HEK293 (cell line): Measurements from ENCODE around the gene WBP2NL.

Source experiments
- CTCF ChIA-PET: fragments of 350-600 bp; formaldehyde crosslinking; extraction: SDS; loops from one replicate; lab custom pipeline; 2021; ENCODE audit warnings: antibody characterized with exemption; lab: Yijun Ruan, JAX
- POLR2A ChIA-PET: fragments of 300-600 bp; formaldehyde crosslinking; extraction: SDS; loops from one replicate; lab custom pipeline; 2020; ENCODE audit warnings: antibody characterized with exemption, inconsistent platforms; lab: Yijun Ruan, JAX
- H3K27ac ChIP-seq: fragments of 200-500 bp; sonication (Bioruptor generic); 2 replicates; pipeline ENCODE4 v1.5.1; 2014; ENCODE audit warnings: low read depth, low read length, control low read depth, inconsistent platforms; ENCODE audit errors: extremely low read depth
- H3K36me3 ChIP-seq, 2 experiments: fragments of 200-500 bp in 1 of 2; sonication (Bioruptor generic) in 1 of 2; 1 replicate in 1 of 2; 2 replicates in 1 of 2; pipeline ENCODE4 v1.5.1; 2014 to 2017; ENCODE audit warnings: inconsistent platforms in 2 of 2, low read length in 2 of 2; ENCODE audit not compliant: control insufficient read depth in 2 of 2, insufficient read depth in 1 of 2
- H3K4me1 ChIP-seq: fragments of 200-500 bp; sonication (Bioruptor generic); 2 replicates; pipeline ENCODE4 v1.5.1; 2014; ENCODE audit warnings: mild to moderate bottlenecking, low read length, inconsistent platforms; ENCODE audit not compliant: control insufficient read depth, insufficient read depth
- H3K4me3 ChIP-seq: 2 replicates; pipeline ENCODE4 v1.5.1; 2011; ENCODE audit warnings: low read depth, mild to moderate bottlenecking, control low read depth, low read length, moderate library complexity
- H3K9me3 ChIP-seq: fragments of 200-500 bp; sonication (Bioruptor generic); 2 replicates; pipeline ENCODE4 v1.5.1; 2014; ENCODE audit warnings: low read depth, low read length, inconsistent platforms; ENCODE audit not compliant: control insufficient read depth, insufficient read depth
- GFI1B ChIP-seq: fragments of 450-650 bp; formaldehyde crosslinking; IDR thresholded peaks from 2 replicates; pipeline ENCODE4 v1.5.1; 2016; ENCODE audit warnings: missing biosample characterization, missing genetic modification characterization
- PRDM6 ChIP-seq: fragments of 450-650 bp; formaldehyde crosslinking; IDR thresholded peaks from 2 replicates; pipeline ENCODE4 v1.5.1; 2017; ENCODE audit warnings: missing biosample characterization, missing genetic modification characterization
- SETDB1 ChIP-seq: IDR thresholded peaks from one replicate; pipeline ENCODE4 v1.6.1; 2017; ENCODE audit warnings: mild to moderate bottlenecking, low read length, moderate library complexity, mixed read lengths; ENCODE audit not compliant: insufficient read length
- TCF7L2 ChIP-seq: IDR thresholded peaks from 2 replicates; pipeline ENCODE4 v1.6.1; 2011; ENCODE audit warnings: low read depth, mild to moderate bottlenecking, inconsistent platforms, low read length, moderate library complexity, borderline replicate concordance
- TRIM28 ChIP-seq: IDR thresholded peaks from 2 replicates; pipeline ENCODE4 v1.6.1; 2011; ENCODE audit warnings: low read length, control low read depth, borderline replicate concordance
- ZFHX2 ChIP-seq: fragments of 450-650 bp; formaldehyde crosslinking; conservative IDR thresholded peaks from 2 replicates; pipeline ENCODE4 v1.5.1; 2016; ENCODE audit warnings: missing biosample characterization, missing genetic modification characterization
- ZNF10 ChIP-seq: fragments of 450-650 bp; formaldehyde crosslinking; IDR thresholded peaks from 2 replicates; pipeline ENCODE4 v1.5.1; 2017; ENCODE audit warnings: missing biosample characterization, missing genetic modification characterization
- ZNF114 ChIP-seq: fragments of 450-650 bp; formaldehyde crosslinking; IDR thresholded peaks from 2 replicates; pipeline ENCODE4 v1.5.0; 2017; ENCODE audit warnings: missing biosample characterization, missing genetic modification characterization
- ZNF146 ChIP-seq: fragments of 450-650 bp; formaldehyde crosslinking; IDR thresholded peaks from 2 replicates; pipeline ENCODE4 v1.5.1; 2016; ENCODE audit warnings: missing biosample characterization, missing genetic modification characterization
- ZNF155 ChIP-seq: fragments of 450-650 bp; formaldehyde crosslinking; IDR thresholded peaks from 2 replicates; pipeline ENCODE4 v1.5.1; 2016; ENCODE audit warnings: missing biosample characterization, missing genetic modification characterization
- ZNF157 ChIP-seq: fragments of 450-650 bp; formaldehyde crosslinking; IDR thresholded peaks from 2 replicates; pipeline ENCODE4 v1.5.1; 2016; ENCODE audit warnings: missing biosample characterization, missing genetic modification characterization
- ZNF335 ChIP-seq: fragments of 450-650 bp; formaldehyde crosslinking; conservative IDR thresholded peaks from 2 replicates; pipeline ENCODE4 v1.5.1; 2016; ENCODE audit warnings: missing biosample characterization, missing genetic modification characterization
- ZNF366 ChIP-seq: fragments of 450-650 bp; formaldehyde crosslinking; conservative IDR thresholded peaks from 2 replicates; pipeline ENCODE4 v1.5.1; 2016; ENCODE audit warnings: missing biosample characterization, missing genetic modification characterization
- ZNF48 ChIP-seq: fragments of 450-650 bp; formaldehyde crosslinking; IDR thresholded peaks from 2 replicates; pipeline ENCODE4 v1.5.1; 2016; ENCODE audit warnings: missing biosample characterization, missing genetic modification characterization
- ZNF518A ChIP-seq: fragments of 450-650 bp; formaldehyde crosslinking; conservative IDR thresholded peaks from 2 replicates; pipeline ENCODE4 v1.5.1; 2016; ENCODE audit warnings: low read depth, missing biosample characterization, missing genetic modification characterization
- ZNF549 ChIP-seq: fragments of 450-650 bp; IDR thresholded peaks from 2 replicates; pipeline ENCODE4 v1.5.1; 2018; ENCODE audit warnings: missing biosample characterization, missing genetic modification characterization, mild to moderate bottlenecking, inconsistent platforms, moderate library complexity
- ZNF707 ChIP-seq: fragments of 450-650 bp; formaldehyde crosslinking; IDR thresholded peaks from 2 replicates; pipeline ENCODE4 v1.5.1; 2016; ENCODE audit warnings: missing biosample characterization, missing genetic modification characterization
- ZNF785 ChIP-seq: fragments of 450-650 bp; formaldehyde crosslinking; IDR thresholded peaks from 2 replicates; pipeline ENCODE4 v1.5.1; 2016; ENCODE audit warnings: missing biosample characterization, missing genetic modification characterization
- ZNF791 ChIP-seq: fragments of 450-650 bp; formaldehyde crosslinking; IDR thresholded peaks from 2 replicates; pipeline ENCODE4 v1.5.1; 2016; ENCODE audit warnings: missing biosample characterization, missing genetic modification characterization
- ZNF792 ChIP-seq: fragments of 450-650 bp; formaldehyde crosslinking; IDR thresholded peaks from 2 replicates; pipeline ENCODE4 v1.5.1; 2016; ENCODE audit warnings: missing biosample characterization, missing genetic modification characterization
- ZNF830 ChIP-seq: fragments of 450-650 bp; IDR thresholded peaks from 2 replicates; pipeline ENCODE4 v1.5.0; 2018; ENCODE audit warnings: missing biosample characterization, missing genetic modification characterization, low read depth, mild to moderate bottlenecking, moderate library complexity
- ZSCAN5A ChIP-seq: fragments of 450-650 bp; formaldehyde crosslinking; IDR thresholded peaks from 2 replicates; pipeline ENCODE4 v1.5.1; 2016; ENCODE audit warnings: missing biosample characterization, missing genetic modification characterization
- TF ChIP-seq, protein P1 (sequence below): fragments of 450-650 bp; formaldehyde crosslinking; IDR thresholded peaks from 2 replicates; pipeline ENCODE4 v1.5.1; 2016; ENCODE audit warnings: missing biosample characterization, missing genetic modification characterization
- TF ChIP-seq, protein P2 (sequence below): fragments of 450-650 bp; formaldehyde crosslinking; IDR thresholded peaks from 2 replicates; pipeline ENCODE4 v1.5.1; 2016; ENCODE audit warnings: missing biosample characterization, missing genetic modification characterization
- TF ChIP-seq, protein P3 (sequence below): fragments of 450-650 bp; formaldehyde crosslinking; IDR thresholded peaks from 2 replicates; pipeline ENCODE4 v1.5.1; 2016; ENCODE audit warnings: missing biosample characterization, missing genetic modification characterization

The WBP2NL gene

GRCh38 chr22:42039271-42039670 lies 40.7 kb downstream of the WBP2NL start:
- H3K4me1 ChIP-seq, result no peaks in the 10 kb centered on the region
- H3K27ac ChIP-seq, result no peak overlapping the region
- POLR2A ChIA-PET, result interaction anchor here (0.7 kb wide), 2 partner anchors 52 to 842 kb away, joined by 4 to 5 read pairs; no protein-coding TSS in a partner anchor
- H3K9me3 ChIP-seq, result no peaks in the 10 kb centered on the region
- no peaks in the 10 kb centered on the region for H3K36me3 ChIP-seq
- H3K4me3 ChIP-seq, result no peak overlapping the region
- TF ChIP-seq ZNF10 (tag by site-specific recombination) (no peak), GFI1B (tag by site-specific recombination) (no peak), ZNF335 (tag by site-specific recombination) (no peak), ZFHX2 (tag by site-specific recombination) (no peak), ZNF114 (tag by site-specific recombination) (no peak), TCF7L2 (no peak), ZNF792 (no peak), ZNF157 (tag by site-specific recombination) (no peak), ZNF785 (tag by site-specific recombination) (no peak), ZNF366 (no peak)
- TF ChIP-seq, protein P1, sequence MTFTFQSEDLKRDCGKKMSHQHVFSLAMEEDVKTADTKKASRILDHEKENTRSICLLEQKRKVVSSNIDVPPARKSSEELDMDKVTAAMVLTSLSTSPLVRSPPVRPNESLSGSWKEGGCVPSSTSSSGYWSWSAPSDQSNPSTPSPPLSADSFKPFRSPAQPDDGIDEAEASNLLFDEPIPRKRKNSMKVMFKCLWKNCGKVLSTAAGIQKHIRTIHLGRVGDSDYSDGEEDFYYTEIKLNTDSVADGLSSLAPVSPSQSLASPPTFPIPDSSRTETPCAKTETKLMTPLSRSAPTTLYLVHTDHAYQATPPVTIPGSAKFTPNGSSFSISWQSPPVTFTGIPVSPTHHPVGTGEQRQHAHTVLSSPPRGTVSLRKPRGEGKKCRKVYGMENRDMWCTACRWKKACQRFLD (tag by site-specific recombination), result no peak
- TF ChIP-seq, protein P2, sequence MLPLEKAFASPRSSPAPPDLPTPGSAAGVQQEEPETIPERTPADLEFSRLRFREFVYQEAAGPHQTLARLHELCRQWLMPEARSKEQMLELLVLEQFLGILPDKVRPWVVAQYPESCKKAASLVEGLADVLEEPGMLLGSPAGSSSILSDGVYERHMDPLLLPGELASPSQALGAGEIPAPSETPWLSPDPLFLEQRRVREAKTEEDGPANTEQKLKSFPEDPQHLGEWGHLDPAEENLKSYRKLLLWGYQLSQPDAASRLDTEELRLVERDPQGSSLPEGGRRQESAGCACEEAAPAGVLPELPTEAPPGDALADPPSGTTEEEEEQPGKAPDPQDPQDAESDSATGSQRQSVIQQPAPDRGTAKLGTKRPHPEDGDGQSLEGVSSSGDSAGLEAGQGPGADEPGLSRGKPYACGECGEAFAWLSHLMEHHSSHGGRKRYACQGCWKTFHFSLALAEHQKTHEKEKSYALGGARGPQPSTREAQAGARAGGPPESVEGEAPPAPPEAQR, result no peak
- CTCF ChIA-PET, result interaction anchor here (0.6 to 0.7 kb wide), 2 partner anchors 83 to 758 kb away, joined by 4 to 7 read pairs; no protein-coding TSS in a partner anchor

- no peaks in the 10 kb centered on the region for H3K36me3 ChIP-seq
- no peak overlapping the region for H3K4me3 ChIP-seq
- CTCF ChIA-PET, result no interaction called here
- TF ChIP-seq ZSCAN5A (tag by site-specific recombination) (no peak), PRDM6 (tag by site-specific recombination) (no peak), ZNF146 (no peak), SETDB1 (peak; percentile 97), ZNF549 (tag by site-specific recombination) (0 out of 2 replicates have a peak, but pooled peaks have one; percentile 18), TRIM28 (peak; percentile 82; the same call in 1 of the 2 replicates), ZNF518A (no peak), ZNF707 (tag by site-specific recombination) (no peak), ZNF48 (tag by site-specific recombination) (no peak), ZNF791 (tag by site-specific recombination) (peak; percentile 90), ZNF155 (tag by site-specific recombination) (no peak), ZNF830 (no peak)
- TF ChIP-seq, protein P3, sequence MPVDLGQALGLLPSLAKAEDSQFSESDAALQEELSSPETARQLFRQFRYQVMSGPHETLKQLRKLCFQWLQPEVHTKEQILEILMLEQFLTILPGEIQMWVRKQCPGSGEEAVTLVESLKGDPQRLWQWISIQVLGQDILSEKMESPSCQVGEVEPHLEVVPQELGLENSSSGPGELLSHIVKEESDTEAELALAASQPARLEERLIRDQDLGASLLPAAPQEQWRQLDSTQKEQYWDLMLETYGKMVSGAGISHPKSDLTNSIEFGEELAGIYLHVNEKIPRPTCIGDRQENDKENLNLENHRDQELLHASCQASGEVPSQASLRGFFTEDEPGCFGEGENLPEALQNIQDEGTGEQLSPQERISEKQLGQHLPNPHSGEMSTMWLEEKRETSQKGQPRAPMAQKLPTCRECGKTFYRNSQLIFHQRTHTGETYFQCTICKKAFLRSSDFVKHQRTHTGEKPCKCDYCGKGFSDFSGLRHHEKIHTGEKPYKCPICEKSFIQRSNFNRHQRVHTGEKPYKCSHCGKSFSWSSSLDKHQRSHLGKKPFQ (tag by site-specific recombination), result no peak
- no peaks in the 10 kb centered on the region for H3K9me3 ChIP-seq
- H3K4me1 ChIP-seq, result no peaks in the 10 kb centered on the region
- POLR2A ChIA-PET, result no interaction called here
- H3K27ac ChIP-seq, result no peak overlapping the region
Observed at GRCh38 chr22:42041784-42042183, 43.2 kb downstream of the WBP2NL start.
